Stimulated activated CD8-positive, alpha-beta memory T cell treated with anti-CD3 and anti-CD28 coated beads, Interleukin-7, amount 100 ng/mL, for 24 hours (primary cell): ENCODE results near the gene PHACTR1.

ENCODE experiments used
- DNase-seq: peaks from one replicate; pipeline ENCODE4 v3.0.0-alpha.2; 2020; ENCODE audit warnings: low read depth

PHACTR1 gene

DNA sequence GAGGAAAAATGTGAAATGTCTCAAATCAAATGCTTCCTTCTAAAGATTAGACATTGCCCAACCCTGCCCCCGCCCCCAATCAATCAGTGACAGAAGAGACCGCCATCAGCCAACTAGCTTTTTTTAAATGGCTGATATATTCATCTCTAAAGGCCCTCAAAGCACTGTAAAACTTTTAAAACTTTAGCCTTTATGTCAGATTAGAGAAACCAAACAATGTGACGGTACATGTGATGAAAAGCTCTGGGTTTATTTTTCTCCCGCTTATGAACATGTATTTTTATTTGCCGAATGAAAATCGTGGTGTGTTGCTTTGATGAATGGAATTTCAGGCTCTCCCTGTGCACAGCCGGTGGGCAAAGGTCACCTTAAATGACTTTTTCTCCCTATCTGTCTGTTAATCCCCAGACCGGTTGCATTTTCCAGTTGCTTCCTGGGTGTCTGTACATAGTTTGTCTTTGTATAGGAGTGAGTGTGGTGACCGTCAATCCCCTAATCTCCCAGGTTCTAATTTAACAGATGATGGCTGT, 573.3 kb downstream of the PHACTR1 start:
- no peak for DNase-seq

DNA sequence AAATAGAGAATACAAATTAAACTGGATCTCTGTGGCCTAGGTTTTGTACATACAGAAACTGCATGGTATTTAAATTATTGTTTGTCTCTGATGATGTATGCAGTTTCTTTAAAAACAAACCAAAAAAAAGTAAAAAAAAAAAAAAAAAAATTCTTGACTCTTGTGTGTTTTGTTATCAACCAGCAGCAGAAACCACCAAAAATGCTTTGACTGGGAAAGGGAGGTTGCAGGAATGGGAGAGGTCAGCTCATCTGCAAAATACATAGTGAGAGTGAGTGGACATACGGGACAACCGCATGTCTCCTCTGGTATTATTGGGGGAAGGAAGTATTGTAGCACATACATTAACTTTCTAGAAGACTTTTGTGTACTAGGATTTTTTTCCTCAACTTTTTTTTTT, 573.8 kb downstream of the PHACTR1 start:
- no peak for DNase-seq

DNA sequence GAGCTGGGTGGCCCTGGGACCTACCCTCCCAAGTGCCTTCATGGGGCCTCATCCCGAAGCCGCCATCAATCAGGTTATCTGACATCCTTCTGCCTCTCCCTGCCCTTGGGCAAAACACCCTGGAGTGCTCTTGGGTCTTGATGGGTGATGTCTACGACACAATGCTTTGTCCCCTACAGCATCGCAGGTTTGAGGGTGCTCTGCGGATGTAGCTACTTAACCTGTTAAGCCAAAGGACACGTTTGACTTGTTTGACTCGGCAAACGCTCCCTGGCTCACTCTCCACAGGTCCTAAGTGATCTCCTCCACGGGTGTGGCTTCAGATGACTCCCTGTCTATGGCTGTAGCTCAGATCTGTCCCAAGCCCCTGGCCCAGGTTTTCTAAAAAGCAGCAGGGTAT, 576.2 kb downstream of the PHACTR1 start:
- DNase-seq: no peak

DNA sequence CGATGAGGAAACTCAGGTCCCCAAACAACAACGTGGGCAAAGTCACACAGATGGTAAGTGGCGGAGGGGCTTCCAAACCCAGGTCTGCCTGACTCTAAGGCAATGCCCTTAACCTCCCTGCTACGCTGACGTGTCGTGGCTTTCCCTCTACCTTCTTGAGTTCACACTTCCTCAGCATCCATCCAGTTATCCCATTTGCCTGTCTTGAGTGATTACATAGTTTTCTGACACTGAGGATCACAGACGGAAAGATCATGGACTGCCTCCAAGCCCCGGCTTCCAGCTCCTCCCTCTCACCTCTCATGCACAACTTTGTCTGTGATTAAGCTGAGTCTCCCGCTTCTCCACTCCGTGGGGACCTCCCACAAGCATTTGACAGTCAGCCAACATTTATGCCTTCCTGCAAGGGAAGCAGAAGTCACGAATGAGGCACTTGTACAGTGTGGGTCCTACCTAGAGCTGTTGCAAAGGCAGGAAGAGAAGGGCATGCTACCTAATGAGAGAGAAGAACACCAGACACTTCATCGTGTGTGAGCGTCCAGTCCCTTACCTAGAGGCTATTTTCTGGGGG, 578.0 kb downstream of the PHACTR1 start:
- no peak for DNase-seq

DNA sequence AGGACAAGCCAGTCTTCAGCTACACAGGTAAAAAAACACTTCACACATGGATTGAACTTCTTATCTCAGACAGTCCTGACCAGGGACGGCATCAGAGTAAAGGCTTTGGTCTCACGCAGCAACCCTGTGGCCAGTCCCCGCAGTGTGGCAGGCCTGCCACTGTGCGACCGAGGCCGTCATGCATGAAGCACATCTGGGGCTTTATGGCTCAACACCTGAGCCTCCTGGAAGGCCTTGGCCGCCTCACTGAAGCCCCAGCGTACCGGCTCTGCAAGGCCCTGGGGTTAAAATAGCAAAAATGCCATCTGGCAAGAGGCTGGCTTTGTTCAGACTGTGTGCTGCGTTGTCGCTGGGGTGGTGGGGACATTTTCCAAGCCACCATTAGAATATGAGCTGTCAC, 579.0 kb downstream of the PHACTR1 start:
- no peak for DNase-seq

DNA sequence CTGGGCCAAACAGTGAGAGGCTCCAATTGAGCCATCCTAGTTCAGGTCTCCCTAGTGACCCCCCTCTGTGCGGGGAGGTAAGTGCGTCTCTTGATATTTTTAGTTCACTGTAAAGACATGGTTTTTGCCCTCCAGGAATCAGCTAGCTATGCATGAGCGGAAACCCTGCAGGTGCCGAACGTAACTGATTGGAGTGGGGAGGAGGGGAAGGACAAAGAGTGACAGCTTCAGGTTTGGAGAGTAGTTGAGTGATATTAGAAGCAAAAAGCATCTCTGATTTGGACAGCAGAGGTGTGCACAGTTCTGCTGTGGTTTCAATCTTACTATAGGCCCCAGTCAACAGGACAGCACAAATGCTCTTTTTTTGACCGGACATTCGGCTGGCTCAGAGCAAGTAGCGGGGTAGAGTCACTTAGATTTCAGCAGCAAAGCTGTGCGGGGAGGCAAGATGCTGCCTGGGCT, 580.0 kb downstream of the PHACTR1 start:
- DNase-seq: no peak

DNA sequence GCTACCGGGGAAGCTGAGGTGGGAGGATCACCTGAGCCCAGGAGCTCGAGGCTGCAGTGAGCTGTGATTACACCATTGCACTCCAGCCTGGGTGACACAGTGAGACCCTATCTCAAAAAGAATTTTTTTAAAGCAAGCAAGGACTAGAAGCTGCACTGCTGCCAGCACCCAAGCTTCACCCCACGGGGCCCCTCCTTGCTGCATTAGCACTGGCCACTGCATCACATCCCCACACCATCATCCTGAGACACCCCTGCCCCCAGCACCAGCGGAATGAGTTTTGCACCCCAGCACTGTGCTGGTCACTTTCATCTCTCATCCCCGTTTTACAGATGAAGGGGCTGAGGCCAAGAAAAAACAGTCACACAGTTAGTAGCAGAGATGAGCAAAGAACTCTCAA, 580.8 kb downstream of the PHACTR1 start:
- DNase-seq: no peak

DNA sequence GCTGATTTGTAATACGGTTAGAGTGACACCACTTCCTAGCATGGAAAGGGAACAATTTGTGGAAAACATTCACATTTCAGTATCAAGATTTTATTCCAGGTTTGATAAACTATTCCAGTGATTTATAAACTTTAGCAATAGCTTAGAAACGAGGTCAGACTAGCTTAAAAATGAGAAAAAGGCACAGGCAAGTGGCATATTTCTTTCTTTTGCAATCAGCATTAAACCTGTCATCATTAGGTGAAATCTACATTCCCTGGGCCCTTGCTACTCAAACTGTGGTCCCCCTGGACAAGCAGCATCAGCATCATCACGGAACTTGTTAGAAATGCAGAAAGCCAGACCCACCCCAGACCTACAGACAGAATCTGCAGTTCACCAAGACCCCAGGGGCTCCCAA, 581.9 kb downstream of the PHACTR1 start:
- DNase-seq: no peak

DNA sequence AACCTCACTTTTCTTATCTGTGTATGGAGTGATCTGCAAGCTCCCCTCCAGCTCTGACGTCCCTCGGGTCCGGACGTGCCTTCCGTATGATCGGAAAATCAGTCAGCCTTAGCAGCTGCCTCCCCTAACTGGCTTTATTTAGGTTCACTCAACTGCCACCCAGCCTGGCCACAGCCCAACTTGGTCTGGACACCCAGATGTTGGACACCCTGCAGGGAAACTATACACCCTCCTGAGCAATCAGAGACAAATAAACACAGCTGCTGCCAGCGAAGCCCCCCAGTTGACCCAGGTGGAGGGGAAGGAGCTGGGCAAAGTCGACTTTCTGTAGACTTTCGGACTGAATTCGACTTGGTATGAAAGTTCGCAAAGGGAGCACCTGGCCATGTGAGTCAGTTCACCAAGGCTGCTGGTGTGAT, 582.8 kb downstream of the PHACTR1 start:
- DNase-seq: no peak

DNA sequence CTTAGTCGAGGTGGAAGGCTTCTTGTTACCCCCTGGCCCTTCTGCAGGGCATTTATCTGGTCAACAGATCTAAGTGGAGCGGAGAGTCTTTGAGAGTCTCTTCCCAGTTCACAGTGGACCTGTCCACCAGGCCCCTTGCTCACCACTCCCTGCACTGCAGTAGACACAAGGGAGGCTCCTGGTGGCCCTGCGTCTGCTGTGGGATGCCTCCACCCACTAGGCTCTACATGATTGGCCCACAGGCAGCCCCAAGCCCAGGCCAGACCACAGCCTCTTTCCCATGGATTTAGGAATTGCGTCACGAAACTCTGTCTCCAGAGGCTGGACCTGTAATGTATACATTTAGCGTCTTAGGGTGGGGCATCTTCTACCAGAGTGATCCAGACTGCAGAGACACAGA, 583.4 kb downstream of the PHACTR1 start:
- no peak for DNase-seq

DNA sequence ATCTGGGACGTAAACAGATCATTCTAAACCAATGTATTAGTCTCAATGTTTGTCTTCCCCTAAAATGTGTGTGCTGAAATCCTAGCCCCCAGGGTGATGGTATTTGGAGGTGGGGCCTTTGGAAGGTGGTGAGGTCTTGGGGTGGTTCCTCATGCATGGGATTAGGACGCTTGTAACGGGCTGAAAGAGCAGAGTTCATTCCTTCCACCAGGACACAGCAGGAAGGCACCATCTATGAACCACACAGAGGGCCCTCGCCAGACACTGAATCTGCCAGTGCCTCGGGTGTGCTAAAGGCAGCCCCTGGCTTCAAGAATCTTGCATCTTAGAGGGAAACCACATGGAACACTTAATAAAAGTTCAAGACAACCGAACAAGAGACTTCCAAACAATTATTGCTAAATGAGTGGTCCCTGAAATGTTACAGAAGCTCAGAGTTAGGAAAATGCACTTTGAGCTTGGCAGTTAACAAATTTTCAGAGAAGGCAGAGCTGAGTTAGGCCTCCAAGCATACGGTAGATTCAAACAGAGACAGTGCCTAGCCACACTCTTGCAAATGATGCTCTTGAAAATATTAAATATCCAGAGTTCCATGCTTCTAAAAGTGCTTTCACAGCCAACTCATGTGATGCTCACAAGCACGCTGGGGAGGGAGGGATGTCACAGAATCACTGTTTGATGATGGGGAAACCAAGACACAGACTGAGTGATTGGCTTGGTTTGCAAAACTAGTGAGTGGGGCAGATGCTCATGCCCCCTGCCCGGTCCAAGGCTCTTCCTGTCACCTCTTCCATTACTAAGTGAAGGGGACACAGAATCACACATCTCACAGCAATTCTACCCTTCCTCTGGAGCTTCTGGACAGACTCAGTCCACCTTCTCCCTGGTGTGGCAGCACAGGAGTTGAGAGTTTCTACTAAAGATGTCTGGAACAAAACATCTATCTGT, 584.4 kb downstream of the PHACTR1 start:
- no peak for DNase-seq

DNA sequence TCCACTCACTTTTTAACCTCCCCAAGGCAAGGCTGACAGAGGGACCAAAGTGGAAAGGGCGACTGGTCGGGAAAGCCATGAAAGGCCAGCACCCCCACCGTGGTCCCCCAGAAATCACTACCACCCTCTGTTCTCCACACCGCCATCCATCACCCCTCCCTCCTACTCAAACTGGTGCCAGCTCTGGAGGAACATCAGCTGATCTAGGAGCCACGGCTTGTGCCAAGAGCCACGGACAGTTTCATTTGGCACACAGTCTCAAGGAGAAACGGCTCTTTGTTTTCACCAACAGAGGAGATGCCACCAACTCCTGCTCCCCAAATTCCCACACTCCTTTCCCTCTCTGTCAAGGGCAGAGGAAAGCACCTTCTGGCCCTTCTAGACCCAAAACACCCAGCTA, 585.7 kb downstream of the PHACTR1 start:
- DNase-seq: no peak

DNA sequence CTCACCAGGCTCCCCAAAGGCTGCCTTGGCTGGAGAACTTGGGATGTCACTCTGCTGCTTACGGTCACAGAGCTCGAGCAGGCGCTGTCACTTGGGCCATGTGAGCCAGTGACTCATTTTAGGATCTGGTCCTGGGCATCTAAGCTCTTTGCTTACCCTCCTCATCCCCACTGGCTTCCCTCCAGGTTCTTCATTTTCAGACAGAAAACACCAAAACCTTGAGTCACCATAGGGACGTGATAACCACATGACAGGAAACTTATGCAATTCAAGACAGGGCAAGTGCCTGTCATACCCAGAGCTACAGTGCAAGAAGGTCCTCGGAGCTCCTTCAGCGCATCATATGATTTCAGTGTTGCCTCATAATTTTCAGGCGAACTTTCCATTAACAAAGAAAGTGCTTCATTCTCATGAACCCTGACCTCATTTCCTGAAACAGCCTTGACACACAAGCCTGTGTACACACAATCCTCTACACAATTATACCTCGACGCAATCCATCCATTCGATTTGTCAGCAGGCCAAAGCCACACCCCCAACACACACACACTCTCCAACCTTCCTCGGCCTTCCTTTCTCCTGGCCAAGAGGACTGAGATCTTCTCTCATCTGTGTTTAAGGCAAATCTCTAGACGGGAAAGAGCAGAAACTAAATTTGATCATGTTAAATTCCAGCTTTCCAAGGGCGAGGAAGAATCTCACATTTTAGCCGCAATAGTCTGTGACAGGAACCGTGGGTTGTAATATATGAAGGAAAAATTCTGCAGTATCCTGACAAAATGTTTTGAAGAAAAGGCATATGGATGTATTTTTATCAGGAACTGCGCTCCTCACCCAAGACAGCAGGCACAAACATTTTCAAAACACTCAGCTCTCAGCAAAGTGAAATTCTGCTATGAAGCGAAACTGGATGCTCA, 586.4 kb downstream of the PHACTR1 start:
- DNase-seq: no peak

DNA sequence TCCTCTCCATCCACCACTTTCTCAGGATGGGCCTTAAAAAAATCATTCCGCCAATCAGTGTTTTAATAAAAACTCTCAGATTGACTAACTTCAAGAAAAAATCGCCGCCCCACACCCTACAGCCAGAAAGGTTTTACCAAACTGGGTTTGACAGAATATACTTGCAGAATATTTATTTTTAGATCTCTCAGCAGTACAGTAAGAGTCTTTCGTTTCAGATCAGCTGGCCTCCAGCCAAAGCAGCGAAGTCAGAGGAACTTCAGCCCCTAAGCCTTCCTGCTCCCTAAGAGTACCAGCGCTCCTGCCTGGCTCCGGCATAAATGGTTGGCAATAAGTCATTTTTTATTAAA, 587.1 kb downstream of the PHACTR1 start:
- no peak for DNase-seq

DNA sequence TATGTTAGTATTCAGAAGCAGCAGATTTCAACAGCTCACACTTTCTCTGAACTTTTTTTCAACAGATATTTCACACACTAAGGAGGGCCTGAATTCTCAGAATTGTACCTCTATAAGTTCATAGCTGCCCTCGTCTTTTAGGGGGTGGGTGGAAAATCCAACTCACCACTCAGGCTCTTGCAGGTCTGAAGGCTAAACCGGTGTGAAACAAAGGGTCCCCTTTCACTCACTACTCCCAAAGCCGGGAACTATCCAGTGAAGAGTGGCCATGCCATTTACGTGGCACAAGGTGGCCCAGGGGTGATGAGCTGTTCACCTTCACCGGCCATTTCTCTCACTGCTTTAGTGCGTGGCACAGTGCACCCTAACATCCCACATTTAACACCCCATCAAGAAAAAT, 587.5 kb downstream of the PHACTR1 start:
- DNase-seq: no peak

DNA sequence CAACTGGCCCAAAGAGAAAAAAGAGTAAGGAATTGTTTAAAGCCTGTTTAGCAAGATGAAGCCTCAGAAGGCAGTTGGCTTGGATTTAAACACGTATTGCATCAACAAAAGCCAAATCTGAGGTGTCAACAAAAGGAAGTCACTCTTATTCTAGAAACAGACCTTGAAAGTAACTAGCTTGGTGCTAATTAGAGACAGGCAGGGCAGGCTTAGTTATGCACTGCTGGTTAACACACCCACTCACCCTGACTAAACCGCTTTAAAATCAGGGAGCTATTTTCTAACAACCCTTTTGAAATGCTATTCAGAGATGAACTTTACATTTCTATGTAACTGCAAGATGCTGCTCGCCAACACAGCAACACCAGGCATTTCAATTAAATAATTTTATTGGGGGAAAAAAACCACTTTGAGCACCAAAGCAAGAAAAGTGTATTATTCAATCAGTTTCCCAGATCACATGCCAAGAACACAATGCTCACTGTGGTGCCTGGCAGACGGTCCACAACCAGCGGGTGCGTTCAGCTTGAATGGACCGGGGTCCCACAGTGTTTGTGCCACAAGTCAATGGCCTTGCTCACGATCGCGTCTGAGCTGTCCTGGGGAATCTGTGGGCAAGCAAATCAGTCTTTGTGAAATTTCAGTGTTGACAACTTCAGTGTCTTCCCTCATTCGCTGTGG, 588.2 kb downstream of the PHACTR1 start:
- DNase-seq: no peak

DNA sequence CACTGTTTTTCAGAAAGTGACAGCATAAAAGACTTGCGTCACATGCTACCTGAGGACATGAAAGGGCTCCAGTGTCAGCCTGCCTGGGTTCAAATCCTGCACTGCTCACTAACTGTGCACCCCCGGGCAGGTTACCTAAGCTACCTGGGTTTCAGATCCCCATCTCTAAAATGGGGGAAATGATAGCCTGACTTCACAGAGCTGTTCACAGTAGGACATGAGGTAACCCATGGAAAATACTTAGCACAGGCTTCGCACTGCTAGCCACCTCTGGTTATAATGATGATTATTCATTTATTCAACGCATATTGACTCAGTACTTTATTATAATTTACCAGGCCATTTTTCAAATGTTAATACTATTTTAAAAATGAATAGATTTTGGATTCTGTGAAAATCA, 588.7 kb downstream of the PHACTR1 start:
- DNase-seq: no peak

DNA sequence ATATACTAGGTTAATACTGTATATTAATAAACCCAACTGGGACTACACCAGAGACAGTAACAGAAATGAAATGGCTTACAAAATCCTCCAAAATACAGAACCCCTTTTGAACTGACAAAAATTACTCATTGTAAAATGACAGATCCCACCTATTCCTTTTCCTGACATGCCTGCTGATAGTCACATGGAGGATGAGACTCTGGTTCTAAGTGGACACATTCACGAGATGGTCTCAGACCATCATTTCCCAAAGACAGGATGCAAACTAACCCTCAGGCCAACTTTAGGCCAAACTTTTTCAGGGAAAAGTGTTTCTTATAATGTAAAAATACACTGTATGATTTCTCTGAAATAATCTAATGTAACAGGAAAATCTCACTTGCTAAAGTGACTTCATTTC, 589.2 kb downstream of the PHACTR1 start:
- no peak for DNase-seq

DNA sequence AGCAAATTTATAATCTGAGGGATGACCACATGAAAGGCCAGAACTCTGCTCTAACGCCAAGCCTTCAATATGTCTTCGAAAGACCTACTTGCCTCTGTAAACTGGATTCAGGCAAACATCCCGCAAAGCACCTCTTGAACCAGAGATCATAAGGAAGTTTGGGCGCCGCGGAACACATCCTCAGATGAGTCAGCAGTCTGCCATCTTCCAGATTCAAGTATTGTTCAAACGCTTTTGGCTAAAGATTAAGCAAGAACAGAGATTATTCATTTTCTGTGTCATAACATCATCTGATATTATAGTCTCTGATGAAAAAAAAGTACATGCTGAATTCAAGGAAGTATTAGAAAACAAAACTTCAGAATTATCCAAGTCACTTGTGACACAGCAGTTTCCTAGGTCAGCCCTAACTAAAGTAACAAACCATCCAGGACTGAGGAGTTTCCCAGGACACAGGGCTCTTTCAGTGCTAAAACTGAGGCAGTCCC, 591.0 kb downstream of the PHACTR1 start:
- DNase-seq: no peak

DNA sequence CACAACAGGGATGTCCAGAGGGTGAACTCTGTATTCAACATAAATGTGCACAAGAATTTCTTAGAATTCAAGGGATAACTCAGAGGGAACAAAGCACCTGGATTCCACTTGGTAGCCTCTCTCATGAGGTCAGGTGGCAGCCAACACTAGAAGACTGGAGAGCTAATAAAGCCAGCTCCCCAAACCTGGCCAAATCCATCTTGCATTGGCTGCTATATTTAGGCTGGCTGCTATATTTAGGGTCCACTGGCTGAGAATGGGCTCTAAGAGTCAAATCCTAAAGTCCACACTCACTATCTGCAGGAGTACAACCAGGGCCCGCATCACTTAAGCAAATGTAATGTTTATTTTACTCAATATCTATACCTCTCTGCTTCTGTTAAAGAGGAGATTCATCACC, 591.8 kb downstream of the PHACTR1 start:
- DNase-seq: no peak

DNA sequence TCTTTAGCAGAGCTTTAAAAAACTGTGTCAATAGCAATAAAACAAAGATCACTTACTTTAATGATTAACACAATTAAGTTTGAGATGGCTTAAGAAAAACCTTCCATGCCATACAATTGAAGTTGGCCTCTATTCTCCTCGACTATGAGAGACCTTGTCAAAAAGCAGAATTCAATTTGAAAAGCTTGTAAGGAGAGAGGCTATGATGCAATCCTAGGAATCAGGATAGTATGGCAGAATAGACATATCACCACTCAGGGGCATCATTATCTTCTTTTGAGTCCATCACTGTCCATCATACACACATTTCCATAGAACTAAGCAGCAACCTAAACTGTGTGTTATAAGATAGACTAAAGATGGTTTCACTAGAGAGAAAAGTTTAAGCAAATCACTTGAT, 594.6 kb downstream of the PHACTR1 start:
- no peak for DNase-seq

DNA sequence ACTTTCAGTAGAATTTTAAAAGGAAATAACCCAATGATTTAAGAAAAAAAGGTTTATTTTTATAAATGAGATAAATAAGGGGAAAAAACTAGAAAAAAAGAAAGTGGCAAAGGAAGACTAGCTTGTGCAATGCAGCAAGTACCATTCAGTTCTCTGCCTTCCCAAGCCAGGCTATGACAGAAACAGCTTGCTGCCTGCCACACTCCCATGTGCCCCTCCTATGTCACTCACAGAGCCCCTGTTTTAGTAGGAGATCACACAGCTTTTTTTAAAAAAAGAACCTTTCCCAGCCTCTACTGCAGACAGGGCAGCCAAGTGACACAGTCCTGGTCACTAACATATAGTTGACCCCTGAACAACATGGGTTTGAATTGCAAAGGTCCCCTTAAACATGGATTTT, 598.2 kb downstream of the PHACTR1 start:
- no peak for DNase-seq
